ENCODE data around the gene EHD4.

DNA sequence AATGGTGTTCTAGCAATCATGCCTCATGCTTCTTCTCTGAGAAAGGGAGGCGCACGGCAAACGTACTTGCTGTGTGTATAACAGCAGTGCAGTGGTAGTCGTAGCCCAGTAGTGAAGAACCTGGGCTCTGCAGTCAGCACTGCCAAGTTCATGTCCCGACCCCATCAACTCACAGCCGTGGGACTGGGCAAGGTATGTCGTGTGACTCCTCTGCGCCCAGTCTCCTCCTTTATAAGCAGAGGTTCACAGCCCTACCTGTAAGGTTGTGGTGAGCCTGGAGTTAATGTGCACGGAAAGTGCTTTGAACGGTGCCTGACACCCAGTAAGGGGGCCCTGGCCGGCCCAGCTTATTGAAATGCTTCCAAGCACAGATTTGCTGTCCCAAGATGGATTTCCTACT lies 26.6 kb downstream of the EHD4 start:
- no peak for TF ChIP-seq EZH2 (IDR thresholded peaks at IDR 0.05; ENCODE audit: borderline replicate concordance, low read length)
- TF ChIP-seq, protein P1, sequence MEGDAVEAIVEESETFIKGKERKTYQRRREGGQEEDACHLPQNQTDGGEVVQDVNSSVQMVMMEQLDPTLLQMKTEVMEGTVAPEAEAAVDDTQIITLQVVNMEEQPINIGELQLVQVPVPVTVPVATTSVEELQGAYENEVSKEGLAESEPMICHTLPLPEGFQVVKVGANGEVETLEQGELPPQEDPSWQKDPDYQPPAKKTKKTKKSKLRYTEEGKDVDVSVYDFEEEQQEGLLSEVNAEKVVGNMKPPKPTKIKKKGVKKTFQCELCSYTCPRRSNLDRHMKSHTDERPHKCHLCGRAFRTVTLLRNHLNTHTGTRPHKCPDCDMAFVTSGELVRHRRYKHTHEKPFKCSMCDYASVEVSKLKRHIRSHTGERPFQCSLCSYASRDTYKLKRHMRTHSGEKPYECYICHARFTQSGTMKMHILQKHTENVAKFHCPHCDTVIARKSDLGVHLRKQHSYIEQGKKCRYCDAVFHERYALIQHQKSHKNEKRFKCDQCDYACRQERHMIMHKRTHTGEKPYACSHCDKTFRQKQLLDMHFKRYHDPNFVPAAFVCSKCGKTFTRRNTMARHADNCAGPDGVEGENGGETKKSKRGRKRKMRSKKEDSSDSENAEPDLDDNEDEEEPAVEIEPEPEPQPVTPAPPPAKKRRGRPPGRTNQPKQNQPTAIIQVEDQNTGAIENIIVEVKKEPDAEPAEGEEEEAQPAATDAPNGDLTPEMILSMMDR (IDR thresholded peaks at IDR 0.05; ENCODE audit: low read length): no peak
